ENCODE data around the gene SPAG5. TPM values are rescaled to one million over a fixed set of nuclear protein-coding genes. Genes with fewer than 3 reads are reported as not detected.

Gene SPAG5
- total RNA-seq, 2 experiments from 2014 or later, result 94.4 to 95.4 TPM

- ChIA-PET POLR2A (no interaction called here), CTCF (interaction anchor here (0.8 to 1.4 kb wide), 3 partner anchors 15 to 46 kb away, joined by 3 to 5 read pairs (median 4); no protein-coding TSS in a partner anchor)
Observed at GRCh38 chr17:28552176-28552999, 46.4 kb downstream of the SPAG5 start, which contains the start of gene UNC119. TSS of gene UNC119 (minus strand) at chr17:28552624. CDS start at chr17:28552557, 67 bp downstream.

- CTCF ChIA-PET, result interaction anchor here (0.9 to 1.4 kb wide), 2 partner anchors 14 to 19 kb away, joined by 3 to 4 read pairs; no protein-coding TSS in a partner anchor
- POLR2A ChIA-PET, result interaction anchor here (1.0 kb wide), 2 partner anchors 20 to 48 kb away, joined by 3 read pairs; no protein-coding TSS in a partner anchor
Observed at GRCh38 chr17:28551421-28552175, 47.2 kb downstream of the SPAG5 start.

GRCh38 chr17:28550858-28551257 is 48.0 kb downstream of the SPAG5 start:
- ChIA-PET CTCF (interaction anchor here (0.9 to 1.4 kb wide), 3 partner anchors 13 to 64 kb away, joined by 3 to 4 read pairs (median 3); no protein-coding TSS in a partner anchor), POLR2A (interaction anchor here (0.7 to 1.1 kb wide), 4 partner anchors 20 to 49 kb away, joined by 3 read pairs; partner anchors contain the start of genes ALDOC and PIGS)

- POLR2A ChIA-PET, result interaction anchor here (1.1 to 2.2 kb wide), 2 partner anchors 22 to 50 kb away, joined by 3 to 5 read pairs; partner anchors contain the start of gene PIGS
- CTCF ChIA-PET, result interaction anchor here (0.9 to 4.2 kb wide), 9 partner anchors 9 to 66 kb away, joined by 3 to 16 read pairs (median 6); partner anchors contain the start of genes ALDOC and PIGS
Observed at GRCh38 chr17:28549236-28550132, 49.3 kb downstream of the SPAG5 start.

GRCh38 chr17:28548417-28549130 is 50.3 kb downstream of the SPAG5 start:
- POLR2A ChIA-PET, result interaction anchor here (2.2 kb wide), 1 partner anchor 51 kb away, joined by 5 read pairs; no protein-coding TSS in a partner anchor

GRCh38 chr17:28547623-28548416 is 51.0 kb downstream of the SPAG5 start:
- ChIA-PET CTCF (interaction anchor here (1.0 to 4.2 kb wide), 8 partner anchors 11 to 71 kb away, joined by 3 to 16 read pairs (median 6); partner anchors contain the start of genes PIGS and SPAG5), POLR2A (interaction anchor here (2.2 kb wide), 1 partner anchor 52 kb away, joined by 5 read pairs; no protein-coding TSS in a partner anchor)

More at GRCh38 chr17:28548417-28549130, 50.3 kb downstream of the SPAG5 start:
- CTCF ChIA-PET, result interaction anchor here (0.8 to 4.2 kb wide), 10 partner anchors 8 to 70 kb away, joined by 3 to 16 read pairs (median 6); partner anchors contain the start of genes PIGS and SPAG5

GRCh38 chr17:28547096-28547622 is 51.7 kb downstream of the SPAG5 start:
- ChIA-PET POLR2A (no interaction called here), CTCF (interaction anchor here (1.5 to 4.2 kb wide), 6 partner anchors 10 to 52 kb away, joined by 4 to 16 read pairs (median 6); partner anchors contain the start of genes PIGS and SPAG5)

GRCh38 chr17:28545787-28546415 is 52.9 kb downstream of the SPAG5 start:
- ChIA-PET POLR2A (no interaction called here), CTCF (interaction anchor here (0.6 to 4.2 kb wide), 4 partner anchors 9 to 67 kb away, joined by 3 to 16 read pairs (median 6); partner anchors contain the start of gene PIGS)

GRCh38 chr17:28545141-28545503 is 53.7 kb downstream of the SPAG5 start:
- ChIA-PET CTCF (interaction anchor here (0.9 kb wide), 1 partner anchor 67 kb away, joined by 3 read pairs; no protein-coding TSS in a partner anchor), POLR2A (no interaction called here)

- ChIA-PET POLR2A (no interaction called here), CTCF (no interaction called here)
Observed at GRCh38 chr17:28544402-28545140, 54.3 kb downstream of the SPAG5 start.

- CTCF ChIA-PET, result interaction anchor here (1.0 to 2.3 kb wide), 6 partner anchors 8 to 125 kb away, joined by 3 to 8 read pairs (median 5); no protein-coding TSS in a partner anchor
Observed at GRCh38 chr17:28541439-28541838, 57.4 kb downstream of the SPAG5 start.

GRCh38 chr17:28540231-28540630 is 58.6 kb downstream of the SPAG5 start:
- CTCF ChIA-PET, result interaction anchor here (0.7 to 2.3 kb wide), 11 partner anchors 9 to 319 kb away, joined by 3 to 8 read pairs (median 4); no protein-coding TSS in a partner anchor

More at GRCh38 chr17:28541439-28541838, 57.4 kb downstream of the SPAG5 start:
- POLR2A ChIA-PET, result no interaction called here

GRCh38 chr17:28538296-28538895 is 60.4 kb downstream of the SPAG5 start:
- POLR2A ChIA-PET, result no interaction called here
- CTCF ChIA-PET, result interaction anchor here (1.5 to 1.9 kb wide), 2 partner anchors 13 to 43 kb away, joined by 4 to 5 read pairs; no protein-coding TSS in a partner anchor

More at GRCh38 chr17:28540231-28540630, 58.6 kb downstream of the SPAG5 start:
- POLR2A ChIA-PET, result interaction anchor here (0.6 kb wide), 1 partner anchor 154 kb away, joined by 8 read pairs; no protein-coding TSS in a partner anchor

GRCh38 chr17:28537219-28537610 is 61.6 kb downstream of the SPAG5 start:
- POLR2A ChIA-PET, result no interaction called here
- CTCF ChIA-PET, result interaction anchor here (0.6 to 2.3 kb wide), 4 partner anchors 10 to 42 kb away, joined by 3 to 16 read pairs (median 4); no protein-coding TSS in a partner anchor
